ENCODE data around the gene JADE1. TPM values are rescaled to one million over a fixed set of nuclear protein-coding genes. Genes with fewer than 3 reads are reported as not detected.

Gene JADE1
- total and polyA plus RNA-seq, 9 donors, result 21.1 to 29.7 (median 23.4) TPM

- Histone ChIP-seq H3K9me3 (replicated peaks; ENCODE audit: control insufficient read depth, low read depth, low read length) (no peaks in the 10 kb centered on the region), H3K36me3 (ENCODE audit: control insufficient read depth, insufficient read depth, low read length) (no peaks in the 10 kb centered on the region), H3K27ac (ENCODE audit: low read length) (no peak overlapping the region), H3K4me3 (ENCODE audit: low read length) (no peak overlapping the region), H3K27me3 (ENCODE audit: control insufficient read depth, insufficient read depth, low read length) (no peaks in the 10 kb centered on the region), H3K4me1 (ENCODE audit: control insufficient read depth, insufficient read depth, low read length) (peaks cover 5% of the 10 kb centered on the region)
- WGBS (ENCODE audit: insufficient coverage), result no CpG with 5 or more reads among the region's 1 CpG
- DNase-seq, result no peak
Observed at GRCh38 chr4:128823025-128823661, 13.6 kb downstream of the JADE1 start.

- Histone ChIP-seq H3K4me1 (ENCODE audit: control insufficient read depth, insufficient read depth, low read length) (peaks cover 5% of the 10 kb centered on the region), H3K9me3 (replicated peaks; ENCODE audit: control insufficient read depth, low read depth, low read length) (no peaks in the 10 kb centered on the region), H3K27me3 (ENCODE audit: control insufficient read depth, insufficient read depth, low read length) (no peaks in the 10 kb centered on the region), H3K4me3 (ENCODE audit: low read length) (no peak overlapping the region), H3K27ac (ENCODE audit: low read length) (no peak overlapping the region), H3K36me3 (ENCODE audit: control insufficient read depth, insufficient read depth, low read length) (no peaks in the 10 kb centered on the region)
- no peak for DNase-seq
- WGBS (ENCODE audit: insufficient coverage), result 75% methylated on average over 5 of the region's 7 CpGs
Observed at GRCh38 chr4:128825226-128825625, 15.7 kb downstream of the JADE1 start.

GRCh38 chr4:128827296-128827695 is 17.8 kb downstream of the JADE1 start:
- Histone ChIP-seq H3K4me3 (ENCODE audit: low read length) (no peak overlapping the region), H3K4me1 (ENCODE audit: control insufficient read depth, insufficient read depth, low read length) (peaks cover 15% of the 10 kb centered on the region), H3K9me3 (replicated peaks; ENCODE audit: control insufficient read depth, low read depth, low read length) (no peaks in the 10 kb centered on the region), H3K36me3 (ENCODE audit: control insufficient read depth, insufficient read depth, low read length) (peaks cover 4% of the 10 kb centered on the region), H3K27me3 (ENCODE audit: control insufficient read depth, insufficient read depth, low read length) (no peaks in the 10 kb centered on the region), H3K27ac (ENCODE audit: low read length) (no peak overlapping the region)
- DNase-seq, result peak; percentile 51

GRCh38 chr4:128830906-128831503 is 21.5 kb downstream of the JADE1 start:
- peaks cover 22% of the 10 kb centered on the region for H3K4me1 ChIP-seq (ENCODE audit: control insufficient read depth, insufficient read depth, low read length)
- peaks cover 18% of the 10 kb centered on the region for H3K36me3 ChIP-seq (ENCODE audit: control insufficient read depth, insufficient read depth, low read length)
- no peak overlapping the region for H3K27ac ChIP-seq (ENCODE audit: low read length)

GRCh38 chr4:128831531-128832242 is 22.2 kb downstream of the JADE1 start:
- Histone ChIP-seq H3K27me3 (ENCODE audit: control insufficient read depth, insufficient read depth, low read length) (no peaks in the 10 kb centered on the region), H3K27ac (ENCODE audit: low read length) (peak overlapping the region; percentile 8), H3K9me3 (replicated peaks; ENCODE audit: control insufficient read depth, low read depth, low read length) (no peaks in the 10 kb centered on the region), H3K4me3 (ENCODE audit: low read length) (no peak overlapping the region), H3K36me3 (ENCODE audit: control insufficient read depth, insufficient read depth, low read length) (peaks cover 18% of the 10 kb centered on the region), H3K4me1 (ENCODE audit: control insufficient read depth, insufficient read depth, low read length) (peaks cover 22% of the 10 kb centered on the region)
- DNase-seq, result no peak
- 30% methylated on average over 5 of the region's 8 CpGs for WGBS (ENCODE audit: insufficient coverage)

More at GRCh38 chr4:128830906-128831503, 21.5 kb downstream of the JADE1 start:
- H3K9me3 ChIP-seq (replicated peaks; ENCODE audit: control insufficient read depth, low read depth, low read length), result no peaks in the 10 kb centered on the region
- WGBS (ENCODE audit: insufficient coverage), result 83% methylated on average over 1 of the region's 5 CpGs
- H3K4me3 ChIP-seq (ENCODE audit: low read length), result no peak overlapping the region
- no peaks in the 10 kb centered on the region for H3K27me3 ChIP-seq (ENCODE audit: control insufficient read depth, insufficient read depth, low read length)
- no peak for DNase-seq

DNA sequence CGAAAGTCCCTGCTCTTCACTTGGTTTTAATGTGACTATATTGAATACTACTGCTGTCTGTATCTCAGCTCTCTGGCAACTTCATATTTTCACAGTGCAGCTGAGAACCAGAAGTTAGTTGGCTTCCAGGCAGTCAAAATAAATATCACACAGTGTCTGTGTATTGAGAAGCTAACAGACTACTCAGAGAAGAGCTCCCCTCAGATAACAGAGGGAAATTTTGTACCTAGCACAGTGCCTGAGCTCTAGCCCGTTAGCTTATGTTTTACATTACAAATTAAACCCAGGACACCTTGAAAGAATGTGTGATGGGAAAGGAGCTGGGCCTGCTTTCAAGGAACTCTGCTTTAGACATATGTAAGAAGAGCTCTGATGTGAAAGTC is 22.7 kb downstream of the JADE1 start:
- H3K4me1 ChIP-seq (ENCODE audit: control insufficient read depth, insufficient read depth, low read length), result peaks cover 22% of the 10 kb centered on the region
- no peaks in the 10 kb centered on the region for H3K27me3 ChIP-seq (ENCODE audit: control insufficient read depth, insufficient read depth, low read length)
- peak; percentile 48 for DNase-seq
- H3K4me3 ChIP-seq (ENCODE audit: low read length), result no peak overlapping the region
- H3K36me3 ChIP-seq (ENCODE audit: control insufficient read depth, insufficient read depth, low read length), result peaks cover 18% of the 10 kb centered on the region
- H3K9me3 ChIP-seq (replicated peaks; ENCODE audit: control insufficient read depth, low read depth, low read length), result no peaks in the 10 kb centered on the region
- WGBS (ENCODE audit: insufficient coverage), result no CpG with 5 or more reads among the region's 2 CpGs
- H3K27ac ChIP-seq (ENCODE audit: low read length), result no peak overlapping the region

DNA sequence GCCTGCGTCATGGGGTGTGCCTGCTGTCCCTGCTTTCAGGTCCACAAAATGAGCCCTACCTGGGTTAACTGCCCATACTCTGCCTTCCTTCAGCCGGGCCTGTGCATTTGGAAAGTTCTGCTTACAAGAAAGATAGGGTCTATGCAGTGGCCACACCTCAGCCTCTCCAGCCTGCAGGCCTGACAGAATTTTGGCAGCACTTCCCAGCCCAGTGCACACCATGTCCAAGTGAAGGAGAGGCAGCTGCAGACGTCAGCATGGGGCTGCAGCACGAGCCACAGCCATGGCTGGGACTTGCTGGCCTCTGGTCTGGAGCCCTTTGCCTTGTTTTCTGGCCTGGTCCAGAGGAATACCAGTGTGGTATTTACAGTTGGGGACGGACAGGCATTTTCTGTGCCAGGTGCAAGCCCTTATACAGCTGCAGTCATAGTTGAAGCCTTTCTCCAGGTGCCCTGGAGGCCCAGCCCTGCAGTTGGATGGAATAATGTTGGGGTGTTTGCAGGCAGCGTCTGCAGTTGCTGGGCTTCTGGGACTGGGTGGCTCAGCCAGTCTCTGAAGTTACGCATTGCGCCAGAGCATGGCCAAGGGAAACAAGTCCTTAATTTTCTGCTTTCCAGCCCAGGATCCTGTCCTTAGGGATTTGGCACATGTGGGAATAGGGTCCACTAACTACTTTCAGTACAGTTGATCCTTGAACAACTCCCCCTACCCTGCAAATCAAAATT is 26.2 kb downstream of the JADE1 start:
- Histone ChIP-seq H3K9me3 (replicated peaks; ENCODE audit: control insufficient read depth, low read depth, low read length) (no peaks in the 10 kb centered on the region), H3K36me3 (ENCODE audit: control insufficient read depth, insufficient read depth, low read length) (peaks cover 21% of the 10 kb centered on the region), H3K4me1 (ENCODE audit: control insufficient read depth, insufficient read depth, low read length) (peaks cover 21% of the 10 kb centered on the region), H3K4me3 (ENCODE audit: low read length) (no peak overlapping the region), H3K27ac (ENCODE audit: low read length) (peak overlapping the region; percentile 30), H3K27me3 (ENCODE audit: control insufficient read depth, insufficient read depth, low read length) (no peaks in the 10 kb centered on the region)
- peak; percentile 62 for DNase-seq
- WGBS (ENCODE audit: insufficient coverage), result 45% methylated on average over 4 of the region's 8 CpGs

- Histone ChIP-seq H3K4me3 (ENCODE audit: low read length) (no peak overlapping the region), H3K4me1 (ENCODE audit: control insufficient read depth, insufficient read depth, low read length) (peaks cover 12% of the 10 kb centered on the region), H3K27me3 (ENCODE audit: control insufficient read depth, insufficient read depth, low read length) (no peaks in the 10 kb centered on the region), H3K36me3 (ENCODE audit: control insufficient read depth, insufficient read depth, low read length) (peaks cover 18% of the 10 kb centered on the region), H3K9me3 (replicated peaks; ENCODE audit: control insufficient read depth, low read depth, low read length) (no peaks in the 10 kb centered on the region), H3K27ac (ENCODE audit: low read length) (no peak overlapping the region)
- no peak for DNase-seq
- WGBS (ENCODE audit: insufficient coverage), result no CpG with 5 or more reads among the region's 2 CpGs
Observed at GRCh38 chr4:128837198-128837597, 27.7 kb downstream of the JADE1 start.

DNA sequence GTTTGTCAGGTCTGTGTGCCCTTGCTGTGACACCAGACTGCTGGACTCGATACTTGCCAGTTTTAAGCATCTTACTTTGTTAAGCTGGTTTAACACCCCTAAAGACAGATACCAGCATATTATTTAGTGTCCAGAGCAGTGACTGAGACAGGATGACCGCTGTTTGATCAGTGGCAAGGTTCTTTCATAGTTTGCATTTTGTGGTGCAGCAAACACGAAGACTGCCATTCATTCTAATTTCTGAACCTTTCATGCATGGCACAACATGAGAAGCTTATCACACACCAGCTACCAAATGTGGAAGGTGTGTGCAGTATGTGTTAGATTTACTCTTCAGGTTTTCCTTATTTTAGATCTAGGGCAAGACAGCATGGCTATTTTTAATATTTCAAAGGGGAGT is 28.2 kb downstream of the JADE1 start:
- H3K27me3 ChIP-seq (ENCODE audit: control insufficient read depth, insufficient read depth, low read length), result no peaks in the 10 kb centered on the region
- 100% methylated on average over 1 of the region's 3 CpGs for WGBS (ENCODE audit: insufficient coverage)
- no peak overlapping the region for H3K27ac ChIP-seq (ENCODE audit: low read length)
- H3K9me3 ChIP-seq (replicated peaks; ENCODE audit: control insufficient read depth, low read depth, low read length), result no peaks in the 10 kb centered on the region
- H3K36me3 ChIP-seq (ENCODE audit: control insufficient read depth, insufficient read depth, low read length), result peaks cover 17% of the 10 kb centered on the region
- no peak overlapping the region for H3K4me3 ChIP-seq (ENCODE audit: low read length)
- DNase-seq, result no peak
- peaks cover 12% of the 10 kb centered on the region for H3K4me1 ChIP-seq (ENCODE audit: control insufficient read depth, insufficient read depth, low read length)

- H3K27ac ChIP-seq (ENCODE audit: low read length), result no peak overlapping the region
- peaks cover 4% of the 10 kb centered on the region for H3K4me1 ChIP-seq (ENCODE audit: control insufficient read depth, insufficient read depth, low read length)
- peaks cover 22% of the 10 kb centered on the region for H3K36me3 ChIP-seq (ENCODE audit: control insufficient read depth, insufficient read depth, low read length)
- DNase-seq, result no peak
- no peak overlapping the region for H3K4me3 ChIP-seq (ENCODE audit: low read length)
- no peaks in the 10 kb centered on the region for H3K27me3 ChIP-seq (ENCODE audit: control insufficient read depth, insufficient read depth, low read length)
- no peaks in the 10 kb centered on the region for H3K9me3 ChIP-seq (replicated peaks; ENCODE audit: control insufficient read depth, low read depth, low read length)
- 78% methylated on average over 2 of the region's 2 CpGs for WGBS (ENCODE audit: insufficient coverage)
Observed at GRCh38 chr4:128840711-128841318, 31.3 kb downstream of the JADE1 start.
